ENCODE measurements around the gene GLRA2. TPM values are rescaled to one million over a fixed set of nuclear protein-coding genes. Genes with fewer than 3 reads are reported as not detected.

GLRA2 gene
- total RNA-seq, 1 donor from 2014 or later = not detected

- peaks cover 49% of the 10 kb centered on the region for H3K9me3 Mint-ChIP-seq (ENCODE audit: low read depth)
- no peak overlapping the region for H3K4me3 Mint-ChIP-seq (ENCODE audit: unreplicated experiment)
- TF ChIP-seq, protein P1, sequence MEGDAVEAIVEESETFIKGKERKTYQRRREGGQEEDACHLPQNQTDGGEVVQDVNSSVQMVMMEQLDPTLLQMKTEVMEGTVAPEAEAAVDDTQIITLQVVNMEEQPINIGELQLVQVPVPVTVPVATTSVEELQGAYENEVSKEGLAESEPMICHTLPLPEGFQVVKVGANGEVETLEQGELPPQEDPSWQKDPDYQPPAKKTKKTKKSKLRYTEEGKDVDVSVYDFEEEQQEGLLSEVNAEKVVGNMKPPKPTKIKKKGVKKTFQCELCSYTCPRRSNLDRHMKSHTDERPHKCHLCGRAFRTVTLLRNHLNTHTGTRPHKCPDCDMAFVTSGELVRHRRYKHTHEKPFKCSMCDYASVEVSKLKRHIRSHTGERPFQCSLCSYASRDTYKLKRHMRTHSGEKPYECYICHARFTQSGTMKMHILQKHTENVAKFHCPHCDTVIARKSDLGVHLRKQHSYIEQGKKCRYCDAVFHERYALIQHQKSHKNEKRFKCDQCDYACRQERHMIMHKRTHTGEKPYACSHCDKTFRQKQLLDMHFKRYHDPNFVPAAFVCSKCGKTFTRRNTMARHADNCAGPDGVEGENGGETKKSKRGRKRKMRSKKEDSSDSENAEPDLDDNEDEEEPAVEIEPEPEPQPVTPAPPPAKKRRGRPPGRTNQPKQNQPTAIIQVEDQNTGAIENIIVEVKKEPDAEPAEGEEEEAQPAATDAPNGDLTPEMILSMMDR (IDR thresholded peaks at IDR 0.05) = no peak
- no peaks in the 10 kb centered on the region for H3K27me3 Mint-ChIP-seq (ENCODE audit: low read depth)
- H3K27ac Mint-ChIP-seq (ENCODE audit: unreplicated experiment) = no peak overlapping the region
- no peak for DNase-seq (ENCODE audit: low spot score)
- H3K4me1 Mint-ChIP-seq (ENCODE audit: low read depth) = no peaks in the 10 kb centered on the region
- H3K36me3 Mint-ChIP-seq (ENCODE audit: low read depth) = no peaks in the 10 kb centered on the region
Observed at GRCh38 chrX:14564058-14564457, 34.7 kb downstream of the GLRA2 start.

DNA sequence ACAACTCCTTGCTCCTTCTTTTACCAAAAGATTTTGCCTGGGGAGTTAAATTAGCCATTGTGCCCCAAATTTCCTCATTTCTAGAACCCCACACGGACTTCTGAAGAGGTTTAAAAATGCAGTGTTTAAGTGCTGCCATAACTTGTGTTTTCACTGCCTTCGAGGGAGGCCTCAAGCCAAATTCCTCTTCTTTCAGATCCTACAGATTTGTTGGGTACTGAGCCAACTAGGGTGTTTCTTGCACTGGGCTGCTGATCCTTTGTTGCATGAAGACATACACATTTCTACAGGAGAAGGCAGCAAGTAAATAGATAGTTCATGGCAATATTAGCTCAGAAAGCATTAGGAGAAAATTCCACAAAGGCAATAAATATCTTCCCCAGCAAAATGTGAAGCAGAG, 43.8 kb downstream of the GLRA2 start:
- DNase-seq (ENCODE audit: low spot score) = no peak
- peaks cover 8% of the 10 kb centered on the region for H3K9me3 Mint-ChIP-seq (ENCODE audit: low read depth)
- no peaks in the 10 kb centered on the region for H3K4me1 Mint-ChIP-seq (ENCODE audit: low read depth)
- H3K36me3 Mint-ChIP-seq (ENCODE audit: low read depth) = no peaks in the 10 kb centered on the region
- H3K27me3 Mint-ChIP-seq (ENCODE audit: low read depth) = no peaks in the 10 kb centered on the region
- TF ChIP-seq, protein P1 (IDR thresholded peaks at IDR 0.05) = no peak
- H3K27ac Mint-ChIP-seq (ENCODE audit: unreplicated experiment) = no peak overlapping the region
- no peak overlapping the region for H3K4me3 Mint-ChIP-seq (ENCODE audit: unreplicated experiment)

DNA sequence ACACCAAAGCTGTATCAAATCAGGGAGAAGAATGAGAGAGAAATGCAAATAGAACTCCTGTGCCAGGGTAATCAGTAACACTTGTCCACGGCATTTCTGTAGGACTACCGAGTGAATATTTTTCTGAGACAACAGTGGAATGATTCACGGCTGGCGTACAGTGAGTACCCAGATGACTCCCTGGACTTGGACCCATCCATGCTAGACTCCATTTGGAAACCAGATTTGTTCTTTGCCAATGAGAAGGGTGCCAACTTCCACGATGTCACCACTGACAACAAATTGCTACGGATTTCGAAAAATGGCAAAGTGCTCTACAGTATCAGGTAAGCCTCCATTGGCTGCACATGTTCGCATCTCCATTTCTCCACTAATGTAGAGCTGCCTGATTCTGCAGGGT, 51.7 kb downstream of the GLRA2 start:
- no peaks in the 10 kb centered on the region for H3K4me1 Mint-ChIP-seq (ENCODE audit: low read depth)
- no peaks in the 10 kb centered on the region for H3K27me3 Mint-ChIP-seq (ENCODE audit: low read depth)
- no peaks in the 10 kb centered on the region for H3K36me3 Mint-ChIP-seq (ENCODE audit: low read depth)
- H3K4me3 Mint-ChIP-seq (ENCODE audit: unreplicated experiment) = no peak overlapping the region
- no peak overlapping the region for H3K27ac Mint-ChIP-seq (ENCODE audit: unreplicated experiment)
- peaks cover 2% of the 10 kb centered on the region for H3K9me3 Mint-ChIP-seq (ENCODE audit: low read depth)
- TF ChIP-seq, protein P1 (IDR thresholded peaks at IDR 0.05) = no peak
- no peak for DNase-seq (ENCODE audit: low spot score)

DNA sequence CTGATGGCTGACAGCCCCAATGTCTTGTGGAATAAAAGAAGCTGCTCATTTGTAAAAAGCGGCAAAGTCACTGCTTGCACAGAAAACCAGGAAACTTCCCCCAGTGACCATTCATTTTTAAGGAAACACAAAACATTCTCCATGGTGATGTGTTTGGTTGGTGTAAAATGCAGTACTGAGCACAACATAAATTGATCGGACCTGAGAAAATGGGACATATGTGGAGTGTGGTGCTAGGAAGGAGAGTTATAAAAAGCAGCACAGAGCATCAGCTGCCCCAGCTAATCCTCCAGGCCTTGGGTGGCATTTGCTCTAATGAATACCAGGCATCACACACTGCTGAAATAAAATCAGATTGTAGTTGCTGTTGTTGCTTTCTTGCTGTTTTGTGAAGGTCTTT, 55.2 kb downstream of the GLRA2 start:
- no peaks in the 10 kb centered on the region for H3K4me1 Mint-ChIP-seq (ENCODE audit: low read depth)
- H3K27ac Mint-ChIP-seq (ENCODE audit: unreplicated experiment) = no peak overlapping the region
- TF ChIP-seq, protein P1 (IDR thresholded peaks at IDR 0.05) = no peak
- DNase-seq (ENCODE audit: low spot score) = no peak
- no peaks in the 10 kb centered on the region for H3K36me3 Mint-ChIP-seq (ENCODE audit: low read depth)
- no peaks in the 10 kb centered on the region for H3K27me3 Mint-ChIP-seq (ENCODE audit: low read depth)
- H3K9me3 Mint-ChIP-seq (ENCODE audit: low read depth) = peaks cover 16% of the 10 kb centered on the region
- H3K4me3 Mint-ChIP-seq (ENCODE audit: unreplicated experiment) = no peak overlapping the region

GRCh38 chrX:14590216-14590615, 60.9 kb downstream of the GLRA2 start:
- H3K9me3 Mint-ChIP-seq (ENCODE audit: low read depth) = peaks cover 24% of the 10 kb centered on the region
- TF ChIP-seq, protein P1 (IDR thresholded peaks at IDR 0.05) = no peak
- H3K4me1 Mint-ChIP-seq (ENCODE audit: low read depth) = no peaks in the 10 kb centered on the region
- H3K4me3 Mint-ChIP-seq (ENCODE audit: unreplicated experiment) = no peak overlapping the region
- H3K27ac Mint-ChIP-seq (ENCODE audit: unreplicated experiment) = no peak overlapping the region
- no peaks in the 10 kb centered on the region for H3K36me3 Mint-ChIP-seq (ENCODE audit: low read depth)
- no peaks in the 10 kb centered on the region for H3K27me3 Mint-ChIP-seq (ENCODE audit: low read depth)
- DNase-seq (ENCODE audit: low spot score) = no peak
